Measurements from ENCODE around the gene IGFBP3. TPM values are rescaled to one million over a fixed set of nuclear protein-coding genes. Genes with fewer than 3 reads are reported as not detected.

The IGFBP3 gene
- total RNA-seq, 1 donor from 2014 or later, result not detected

GRCh38 chr7:45937301-45937700, 16.2 kb upstream of the IGFBP3 start:
- TF ChIP-seq CTCF (IDR thresholded peaks at IDR 0.05), result no peak
- DNase-seq (no peak), ATAC-seq (ENCODE audit: low read depth) (no peak)
- ChIA-PET POLR2A (no interaction called here), CTCF (no interaction called here)
- peaks cover 6% of the 10 kb centered on the region for H3K9me3 Mint-ChIP-seq
- H3K27me3 Mint-ChIP-seq, result peaks cover 13% of the 10 kb centered on the region
- intact Hi-C loops (cut with micrococcal nuclease), result no loop called here
- H3K4me1 Mint-ChIP-seq, result peaks cover 9% of the 10 kb centered on the region
- no peaks in the 10 kb centered on the region for H3K36me3 Mint-ChIP-seq (ENCODE audit: low read depth)
- H3K4me3 Mint-ChIP-seq, result no peak overlapping the region
- no peak overlapping the region for H3K27ac Mint-ChIP-seq

GRCh38 chr7:45930967-45931366, 9.9 kb upstream of the IGFBP3 start:
- DNase-seq, result no peak
- CTCF ChIA-PET, result no interaction called here
- TF ChIP-seq CTCF (IDR thresholded peaks at IDR 0.05), result no peak
- POLR2A ChIA-PET, result no interaction called here
- H3K27ac Mint-ChIP-seq, result no peak overlapping the region
- no peaks in the 10 kb centered on the region for H3K36me3 Mint-ChIP-seq (ENCODE audit: low read depth)
- no peaks in the 10 kb centered on the region for H3K9me3 Mint-ChIP-seq
- H3K4me3 Mint-ChIP-seq, result no peak overlapping the region
- ATAC-seq (ENCODE audit: low read depth), result no peak
- H3K4me1 Mint-ChIP-seq, result peaks cover 2% of the 10 kb centered on the region
- intact Hi-C loops (cut with micrococcal nuclease), result no loop called here
- peaks cover 17% of the 10 kb centered on the region for H3K27me3 Mint-ChIP-seq

GRCh38 chr7:45927721-45928120, 6.6 kb upstream of the IGFBP3 start:
- no peak for DNase-seq
- TF ChIP-seq CTCF (IDR thresholded peaks at IDR 0.05), result no peak
- Mint-ChIP-seq H3K27me3 (peaks cover 17% of the 10 kb centered on the region), H3K4me3 (no peak overlapping the region), H3K27ac (no peak overlapping the region), H3K36me3 (ENCODE audit: low read depth) (no peaks in the 10 kb centered on the region), H3K9me3 (no peaks in the 10 kb centered on the region), H3K4me1 (peaks cover 8% of the 10 kb centered on the region)
- ChIA-PET CTCF (no interaction called here), POLR2A (no interaction called here)
- no peak for ATAC-seq (ENCODE audit: low read depth)
- intact Hi-C loops (cut with micrococcal nuclease), result no loop called here

GRCh38 chr7:45924283-45924682, 3.2 kb upstream of the IGFBP3 start:
- no peak for DNase-seq
- POLR2A ChIA-PET, result no interaction called here
- no peak for TF ChIP-seq CTCF (IDR thresholded peaks at IDR 0.05)
- Mint-ChIP-seq H3K4me3 (no peak overlapping the region), H3K4me1 (peaks cover 20% of the 10 kb centered on the region), H3K36me3 (ENCODE audit: low read depth) (no peaks in the 10 kb centered on the region), H3K9me3 (no peaks in the 10 kb centered on the region), H3K27me3 (peaks cover 41% of the 10 kb centered on the region), H3K27ac (no peak overlapping the region)
- CTCF ChIA-PET, result no interaction called here
- intact Hi-C loops (cut with micrococcal nuclease), result no loop called here
- no peak for ATAC-seq (ENCODE audit: low read depth)

- no peak for ATAC-seq (ENCODE audit: low read depth)
- Mint-ChIP-seq H3K4me3 (no peak overlapping the region), H3K27ac (no peak overlapping the region), H3K9me3 (no peaks in the 10 kb centered on the region), H3K36me3 (ENCODE audit: low read depth) (no peaks in the 10 kb centered on the region), H3K4me1 (peaks cover 20% of the 10 kb centered on the region), H3K27me3 (peaks cover 44% of the 10 kb centered on the region)
- no peak for TF ChIP-seq CTCF (IDR thresholded peaks at IDR 0.05)
- CTCF ChIA-PET, result interaction anchor here (1.0 to 1.6 kb wide), 3 partner anchors 1165 to 1332 kb away, joined by 4 to 5 read pairs (median 4); no protein-coding TSS in a partner anchor
- no peak for DNase-seq
- POLR2A ChIA-PET, result no interaction called here
- intact Hi-C loops (cut with micrococcal nuclease), result loop anchor here (1.0 to 2.0 kb wide), 2 partner anchors 429 to 1330 kb away; no protein-coding TSS in a partner anchor
These were observed 2.7 kb upstream of the IGFBP3 start for GRCh38 chr7:45923818-45924217.
